CD4-positive, alpha-beta T cell (primary cell): ENCODE results near the gene KCNJ11. TPM values are rescaled to one million over a fixed set of nuclear protein-coding genes. Genes with fewer than 3 reads are reported as not detected.
A peak's percentile ranks its signal among the peaks of the same experiment; 100 is the strongest.

Source experiments
- ATAC-seq: fragments of 200-7000 bp; cut with Tn5 transposase; one replicate; pipeline ENCODE4 v1.10.0; 2022; ENCODE audit warnings: mild to moderate bottlenecking; ENCODE audit not compliant: poor library complexity
- CTCF ChIA-PET: fragments of 350-600 bp; sonication (Branson Sonifier 250); formaldehyde crosslinking; loops from one replicate; lab custom pipeline; 2021; ENCODE audit warnings: antibody characterized with exemption, inconsistent platforms; lab: Charles Lee
- POLR2A ChIA-PET: fragments of 350-600 bp; sonication (Branson Sonifier 250); formaldehyde crosslinking; loops from one replicate; lab custom pipeline; 2021; ENCODE audit warnings: antibody characterized with exemption, inconsistent platforms; lab: Charles Lee
- DNase-seq, 14 experiments: peaks; one replicate each; pipeline ENCODE4 v3.0.0-alpha.2; 2013 to 2020; ENCODE audit warnings: mixed read lengths in 2 of 14
- H3K27ac ChIP-seq, 2 donors: one replicate each; pipeline versions ENCODE4 v1.5.1 to v1.7.0; 2013; ENCODE audit warnings: low read length in 2 of 2, low read depth in 1 of 2, mild to moderate bottlenecking in 1 of 2
- H3K27me3 ChIP-seq, 2 experiments: 1 replicate in 1 of 2; 2 replicates in 1 of 2; pipeline versions ENCODE4 v1.6.1 to v1.7.0; 2013; ENCODE audit warnings: low read length in 2 of 2, control low read depth in 1 of 2, mild to moderate bottlenecking in 1 of 2, moderate library complexity in 1 of 2; ENCODE audit not compliant: insufficient read depth in 2 of 2, control insufficient read depth in 1 of 2
- H3K36me3 ChIP-seq: one replicate; pipeline ENCODE4 v1.6.1; 2013; ENCODE audit warnings: low read length, control low read depth; ENCODE audit not compliant: insufficient read depth
- H3K4me1 ChIP-seq: one replicate; pipeline ENCODE4 v1.6.1; 2013; ENCODE audit warnings: low read length, control low read depth; ENCODE audit not compliant: insufficient read depth
- H3K4me3 ChIP-seq: one replicate; pipeline ENCODE4 v1.5.1; 2013; ENCODE audit warnings: mild to moderate bottlenecking, low read length, moderate library complexity
- H3K9me3 ChIP-seq, 2 experiments: 1 replicate in 1 of 2; 2 replicates in 1 of 2; pipeline versions ENCODE4 v1.6.1 to v1.7.0; 2013; ENCODE audit warnings: low read length in 2 of 2, mild to moderate bottlenecking in 2 of 2, control low read depth in 1 of 2, moderate library complexity in 1 of 2; ENCODE audit not compliant: control insufficient read depth in 1 of 2, insufficient read depth in 1 of 2
- H3K27ac Mint-ChIP-seq: one replicate; pipeline ENCODE4 v1.8.0; 2020; ENCODE audit warnings: mixed read lengths
- H3K27me3 Mint-ChIP-seq: one replicate; pipeline ENCODE4 v1.8.0; 2021; ENCODE audit warnings: mixed read lengths
- H3K36me3 Mint-ChIP-seq: one replicate; pipeline ENCODE4 v1.8.0; 2021; ENCODE audit warnings: low read depth, mixed read lengths
- H3K4me1 Mint-ChIP-seq: one replicate; pipeline ENCODE4 v1.8.0; 2021; ENCODE audit warnings: low read depth, mixed read lengths
- H3K4me3 Mint-ChIP-seq: one replicate; pipeline ENCODE4 v1.8.0; 2020; ENCODE audit warnings: mild to moderate bottlenecking, mixed read lengths
- H3K9me3 Mint-ChIP-seq: one replicate; pipeline ENCODE4 v1.8.0; 2020; ENCODE audit warnings: mixed read lengths
- intact Hi-C, 2 experiments: fragments of 100-400 bp; cut with DNase I in 1 of 2; cut with micrococcal nuclease in 1 of 2; formaldehyde crosslinking; loops; one replicate each; pipeline versions ENCODE4 v1.15.1 to v1.9.0; 2023 to 2025; cut with DNase I, micrococcal nuclease
- total RNA-seq, 174 experiments: library from RNA in 2 of 174; stranded (reverse) in 2 of 174; gene quantifications; one replicate each; pipeline ENCODE4 v1.2.3 and lab custom pipeline; 2021 to 2026
- TF ChIP-seq, protein P1 (sequence below): fragments of 200-600 bp; IDR thresholded peaks from one replicate; pipeline ENCODE4 v1.8.0; 2022; ENCODE audit warnings: antibody characterized with exemption, mild to moderate bottlenecking

The KCNJ11 gene
- total RNA-seq, 2 experiments from 2014 or later = 0.08 TPM; not detected in 1

GRCh38 chr11:17353821-17354600, 34.4 kb downstream of the KCNJ11 start:
- no peaks in the 10 kb centered on the region for H3K27me3 Mint-ChIP-seq
- TF ChIP-seq, protein P1, sequence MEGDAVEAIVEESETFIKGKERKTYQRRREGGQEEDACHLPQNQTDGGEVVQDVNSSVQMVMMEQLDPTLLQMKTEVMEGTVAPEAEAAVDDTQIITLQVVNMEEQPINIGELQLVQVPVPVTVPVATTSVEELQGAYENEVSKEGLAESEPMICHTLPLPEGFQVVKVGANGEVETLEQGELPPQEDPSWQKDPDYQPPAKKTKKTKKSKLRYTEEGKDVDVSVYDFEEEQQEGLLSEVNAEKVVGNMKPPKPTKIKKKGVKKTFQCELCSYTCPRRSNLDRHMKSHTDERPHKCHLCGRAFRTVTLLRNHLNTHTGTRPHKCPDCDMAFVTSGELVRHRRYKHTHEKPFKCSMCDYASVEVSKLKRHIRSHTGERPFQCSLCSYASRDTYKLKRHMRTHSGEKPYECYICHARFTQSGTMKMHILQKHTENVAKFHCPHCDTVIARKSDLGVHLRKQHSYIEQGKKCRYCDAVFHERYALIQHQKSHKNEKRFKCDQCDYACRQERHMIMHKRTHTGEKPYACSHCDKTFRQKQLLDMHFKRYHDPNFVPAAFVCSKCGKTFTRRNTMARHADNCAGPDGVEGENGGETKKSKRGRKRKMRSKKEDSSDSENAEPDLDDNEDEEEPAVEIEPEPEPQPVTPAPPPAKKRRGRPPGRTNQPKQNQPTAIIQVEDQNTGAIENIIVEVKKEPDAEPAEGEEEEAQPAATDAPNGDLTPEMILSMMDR = no peak
- Histone ChIP-seq H3K27me3 (no peaks in the 10 kb centered on the region), H3K9me3 (no peaks in the 10 kb centered on the region), H3K4me1 (peaks cover 21% of the 10 kb centered on the region), H3K36me3 (no peaks in the 10 kb centered on the region), H3K4me3 (peak overlapping the region; percentile 62), H3K27ac (no peak overlapping the region)
- intact Hi-C loops = loop anchor here (2.0 to 10.0 kb wide), 7 partner anchors 33 to 279 kb away; partner anchors contain the start of genes NUCB2 (in 1 of the 2), PIK3C2A (in 1 of the 2) and RPS13 (in 1 of the 2)
- DNase-seq (peak in 2 of 14 experiments; percentile 1 to 4), ATAC-seq (no peak)
- H3K4me3 Mint-ChIP-seq = peak overlapping the region; percentile 93
- POLR2A ChIA-PET = interaction anchor here (0.7 to 2.9 kb wide), 8 partner anchors 9 to 969 kb away, joined by 3 to 14 read pairs (median 4); partner anchors contain the start of genes KCNJ11, NUCB2 and PIK3C2A
- CTCF ChIA-PET = interaction anchor here (0.7 to 3.3 kb wide), 9 partner anchors 9 to 241 kb away, joined by 3 to 11 read pairs (median 4); partner anchors contain the start of genes KCNJ11 and NUCB2
- H3K9me3 Mint-ChIP-seq = peaks cover 1% of the 10 kb centered on the region
- H3K4me1 Mint-ChIP-seq = peaks cover 35% of the 10 kb centered on the region
- H3K36me3 Mint-ChIP-seq = peaks cover 15% of the 10 kb centered on the region
- H3K27ac Mint-ChIP-seq = peak overlapping the region; percentile 72

GRCh38 chr11:17352950-17353820, 35.3 kb downstream of the KCNJ11 start:
- Histone ChIP-seq H3K36me3 (no peaks in the 10 kb centered on the region), H3K4me1 (peaks cover 21% of the 10 kb centered on the region), H3K4me3 (peak overlapping the region; percentile 62), H3K9me3 (no peaks in the 10 kb centered on the region), H3K27me3 (no peaks in the 10 kb centered on the region), H3K27ac (no peak overlapping the region)
- Mint-ChIP-seq H3K36me3 (peaks cover 13% of the 10 kb centered on the region), H3K27me3 (no peaks in the 10 kb centered on the region), H3K9me3 (no peaks in the 10 kb centered on the region), H3K4me3 (peak overlapping the region; percentile 93), H3K4me1 (peaks cover 35% of the 10 kb centered on the region), H3K27ac (peak overlapping the region; percentile 72)
- TF ChIP-seq, protein P1 = no peak
- DNase-seq (peak in 12 of 14 experiments; percentile 8 to 77 (median 36)), ATAC-seq (peak; percentile 41)
- ChIA-PET CTCF (interaction anchor here (1.1 to 3.3 kb wide), 6 partner anchors 8 to 77 kb away, joined by 3 to 11 read pairs (median 5); partner anchors contain the start of genes KCNJ11 and NUCB2), POLR2A (interaction anchor here (0.9 to 2.9 kb wide), 8 partner anchors 8 to 146 kb away, joined by 3 to 14 read pairs (median 4); partner anchors contain the start of genes KCNJ11, NUCB2 and PIK3C2A)
- intact Hi-C loops = loop anchor here (2.0 to 10.0 kb wide), 6 partner anchors 74 to 278 kb away; partner anchors contain the start of genes NUCB2 (in 1 of the 2), PIK3C2A (in 1 of the 2) and RPS13 (in 1 of the 2)
